Activated CD4-positive, CD25-positive, alpha-beta regulatory T cell treated with anti-CD3 and anti-CD28 coated beads, Interleukin-2, amount 50 U/mL, for 72 hours (primary cell): ENCODE measurements around the gene KANSL1L.

ENCODE experiments used
- DNase-seq: peaks from one replicate; pipeline ENCODE4 v3.0.0; 2021

The KANSL1L gene

DNA sequence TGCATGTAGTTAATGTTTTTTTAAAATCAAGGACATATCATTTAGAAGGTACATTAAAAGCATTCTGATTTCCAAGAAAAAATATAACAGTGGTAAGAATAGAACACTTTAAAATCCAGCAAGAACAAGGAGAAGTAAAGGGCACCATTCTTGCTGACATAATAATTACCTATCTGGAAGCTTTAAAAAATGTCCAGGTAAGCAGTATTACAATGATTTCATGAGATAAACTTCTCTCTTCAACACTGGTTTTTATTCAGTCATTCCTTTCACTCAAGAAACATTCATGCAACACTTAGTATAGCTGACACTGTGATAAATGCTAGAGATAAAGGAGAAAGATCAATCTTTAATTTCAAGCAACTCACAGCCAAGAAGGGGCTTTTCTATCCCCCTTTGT lies 2.9 kb upstream of the KANSL1L start:
- DNase-seq: no peak

DNA sequence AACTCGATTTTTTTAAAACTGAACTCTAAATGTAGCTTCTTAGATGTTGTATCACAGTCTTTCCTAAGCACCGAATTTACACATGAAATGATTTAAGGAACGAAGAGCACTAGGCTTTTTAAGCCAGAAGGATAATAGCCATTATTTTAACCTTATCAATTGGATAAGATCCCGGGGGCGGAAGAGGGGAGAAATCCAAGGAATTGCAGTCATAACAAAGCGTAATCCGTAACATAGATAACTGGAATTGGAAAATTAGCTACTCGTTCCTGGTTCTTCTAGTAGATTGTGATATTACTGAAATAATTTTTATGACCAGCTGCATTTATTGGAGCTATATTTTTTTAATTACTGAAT lies 988 bp upstream of the KANSL1L start:
- no peak for DNase-seq

DNA sequence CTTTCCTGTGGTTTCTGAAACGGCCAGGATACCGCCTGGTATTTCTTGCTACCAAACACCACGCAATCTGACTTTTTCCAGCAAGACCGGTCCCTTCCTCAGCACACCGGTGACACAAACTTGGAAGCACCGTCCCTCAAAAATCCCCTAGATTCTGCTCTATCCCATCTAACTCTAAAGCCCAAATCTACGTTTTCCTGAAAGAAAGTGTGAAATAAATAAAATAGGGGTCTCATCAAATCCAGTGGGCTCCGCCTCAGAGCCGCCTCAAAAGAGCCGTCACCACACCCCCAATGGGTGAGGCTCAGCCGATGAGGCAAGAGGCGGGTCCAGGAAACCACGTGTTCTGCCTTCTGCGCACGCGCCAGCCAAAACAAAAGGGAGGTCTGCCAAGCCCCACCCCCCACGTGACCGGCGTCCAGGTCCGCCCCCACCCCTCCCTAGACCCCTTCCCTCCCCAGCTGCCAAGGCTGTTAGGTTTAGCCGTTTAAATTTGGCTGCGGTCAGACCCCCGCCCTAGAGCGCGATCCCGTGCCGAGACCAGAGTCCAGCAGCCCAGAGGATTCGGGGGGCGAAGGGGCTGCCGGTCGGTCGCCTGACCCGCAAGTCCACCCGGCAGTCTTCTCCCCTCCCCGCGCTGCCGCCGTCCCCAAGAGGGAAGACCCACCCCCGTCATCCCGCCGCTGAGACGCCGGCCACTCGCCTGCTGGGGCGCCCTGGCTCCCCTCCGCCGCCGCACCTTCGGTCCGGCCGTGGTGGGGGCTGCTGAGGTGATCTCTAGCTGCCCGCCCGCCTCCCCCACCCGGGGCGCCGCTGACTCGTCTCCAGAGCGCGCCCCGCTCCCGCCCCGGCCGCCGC lies 534 bp downstream of the KANSL1L start:
- peak; percentile 97 for DNase-seq

DNA sequence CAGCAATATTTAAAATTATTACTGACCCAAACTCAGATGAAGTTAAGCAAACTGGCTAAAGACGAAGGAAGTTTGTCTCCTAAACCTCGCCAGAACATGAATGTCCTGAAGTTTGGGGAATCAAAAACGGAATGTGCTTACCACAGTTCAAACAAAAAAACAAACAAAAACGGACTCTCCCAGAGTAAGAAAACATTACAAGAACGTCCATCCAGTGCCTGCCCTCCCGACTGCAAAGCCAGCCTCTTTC lies 1.1 kb downstream of the KANSL1L start:
- no peak for DNase-seq

DNA sequence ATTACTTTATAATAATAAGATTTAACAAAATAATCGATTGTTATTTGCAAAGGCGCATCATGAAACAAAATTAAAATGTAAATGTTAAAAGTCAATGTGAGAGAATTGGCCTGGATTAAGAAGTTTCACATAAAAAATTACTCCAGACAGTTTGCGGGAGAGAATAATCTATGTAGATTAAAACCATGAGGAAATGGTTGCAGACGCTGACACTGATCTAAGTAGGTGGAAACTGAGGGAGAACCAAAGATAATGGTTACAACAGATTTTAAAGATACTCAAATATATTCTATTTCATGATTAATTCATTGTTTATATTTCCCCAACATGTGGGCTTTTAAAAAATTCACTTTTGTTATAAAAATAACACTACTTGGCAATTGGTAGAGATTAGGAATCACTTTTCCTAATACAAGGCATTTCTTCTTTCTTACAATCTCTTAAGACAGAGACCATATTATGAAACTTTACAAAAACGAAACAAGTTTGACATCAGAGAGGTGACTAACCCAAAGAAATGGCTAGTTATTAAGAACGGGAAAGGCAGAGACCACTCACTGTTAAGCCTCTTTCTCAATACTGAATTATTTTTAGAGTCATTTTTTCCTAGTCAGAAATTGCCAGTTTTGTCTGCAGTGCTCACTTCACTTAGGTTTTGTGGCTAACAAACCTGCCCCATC lies 1.6 kb downstream of the KANSL1L start:
- DNase-seq: no peak

DNA sequence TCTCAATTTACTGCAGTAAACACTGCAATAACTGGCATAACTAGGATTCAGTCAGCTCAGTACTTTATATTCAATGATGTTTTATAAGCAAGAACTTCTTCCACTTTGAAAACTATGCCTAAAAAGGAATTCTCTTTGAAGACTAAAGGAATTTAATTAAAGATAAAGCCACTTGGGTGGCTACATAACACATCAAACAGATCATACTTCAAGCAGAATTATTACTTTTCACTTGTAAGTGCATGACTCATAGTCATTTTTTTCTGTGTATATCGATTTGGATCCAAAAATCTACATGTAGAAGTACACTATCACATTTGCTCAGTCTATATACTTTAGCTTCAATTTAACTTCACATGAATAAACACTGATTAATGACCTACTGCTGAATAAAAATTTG lies 4.0 kb downstream of the KANSL1L start:
- no peak for DNase-seq

DNA sequence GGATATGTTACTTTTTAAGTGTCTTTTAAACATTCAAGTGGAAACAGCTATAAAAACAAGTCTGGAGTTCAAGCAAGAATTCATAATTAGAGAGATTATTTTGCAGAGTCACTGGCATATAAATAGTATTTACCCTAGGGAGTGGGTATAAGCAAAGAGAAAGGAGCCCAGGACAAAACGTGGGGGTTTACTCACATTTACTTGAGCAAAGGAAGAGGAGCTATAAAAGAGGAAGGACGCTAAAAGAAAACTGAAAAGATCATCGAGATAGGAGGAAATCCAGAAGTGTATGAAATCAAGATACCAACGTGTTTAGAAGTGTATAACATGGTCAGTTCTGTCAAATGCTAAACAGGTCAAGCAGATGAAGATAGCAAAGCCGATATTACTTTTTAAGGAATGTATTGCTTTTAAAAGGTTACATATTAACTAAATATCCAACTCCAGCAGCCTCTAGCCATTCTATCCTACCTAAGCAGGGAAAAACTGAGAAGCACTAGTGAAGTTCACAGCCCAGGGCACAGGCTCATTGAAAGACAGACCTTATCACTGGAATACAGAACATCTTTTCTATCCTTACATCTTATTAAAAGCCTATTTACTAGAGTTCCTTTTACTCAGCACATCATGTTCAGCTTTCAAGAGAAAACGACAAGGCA lies 8.6 kb downstream of the KANSL1L start:
- no peak for DNase-seq

DNA sequence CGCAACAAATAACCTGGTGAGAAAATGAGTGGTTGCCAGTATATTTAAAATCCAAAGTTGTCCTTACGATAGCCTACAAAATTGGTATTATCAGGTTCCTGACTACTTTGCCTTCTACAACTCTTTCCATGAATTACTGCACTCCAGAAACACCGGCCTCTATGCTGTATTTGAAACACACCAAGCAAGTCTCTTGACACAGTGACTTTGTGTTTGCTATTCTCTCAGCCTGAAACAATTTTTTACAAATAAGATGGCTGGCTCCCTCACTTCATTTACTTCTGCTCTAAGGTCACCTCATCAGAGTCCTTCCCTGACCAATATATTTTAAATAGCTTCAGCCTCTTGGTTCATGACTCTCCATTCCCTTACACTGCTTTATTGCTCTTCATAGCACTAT lies 12.2 kb downstream of the KANSL1L start:
- DNase-seq: no peak

DNA sequence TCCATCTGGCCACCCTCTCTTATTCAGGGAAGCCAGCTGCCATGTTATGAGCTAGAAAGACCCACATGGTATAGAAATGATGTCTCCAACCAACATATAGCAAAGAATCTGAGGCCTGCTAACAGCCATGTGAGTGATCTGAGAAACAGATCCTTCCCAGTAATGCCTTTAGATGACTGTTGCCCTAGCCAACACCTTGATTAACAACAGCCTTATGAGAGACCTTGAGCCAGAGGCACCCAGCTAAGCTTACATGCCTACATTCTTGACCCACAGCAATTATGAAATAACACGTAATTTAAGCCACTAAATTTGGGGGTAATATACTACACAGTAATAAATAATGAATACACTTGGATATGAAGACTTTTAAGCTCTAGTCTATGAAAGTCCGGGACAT lies 13.0 kb downstream of the KANSL1L start:
- DNase-seq: no peak

DNA sequence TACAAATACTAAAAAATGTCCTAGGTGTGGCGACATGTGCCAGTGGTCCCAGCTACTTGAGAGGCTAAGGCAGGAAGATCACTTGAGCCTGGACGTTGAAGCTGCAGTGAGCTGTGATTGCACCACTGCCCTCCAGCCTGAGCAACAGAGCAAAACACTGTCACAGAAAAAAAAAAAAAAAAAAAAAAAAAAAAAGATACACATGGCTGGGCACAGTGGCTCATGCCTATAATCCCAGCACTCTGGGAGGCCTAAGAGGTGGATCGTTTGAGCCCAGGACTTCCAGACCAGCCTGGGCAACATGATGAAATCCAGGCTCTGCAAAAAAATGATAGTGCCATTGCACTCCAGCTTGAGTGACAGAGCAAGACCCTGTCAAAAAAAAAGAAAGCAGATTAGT lies 13.7 kb downstream of the KANSL1L start:
- DNase-seq: no peak

DNA sequence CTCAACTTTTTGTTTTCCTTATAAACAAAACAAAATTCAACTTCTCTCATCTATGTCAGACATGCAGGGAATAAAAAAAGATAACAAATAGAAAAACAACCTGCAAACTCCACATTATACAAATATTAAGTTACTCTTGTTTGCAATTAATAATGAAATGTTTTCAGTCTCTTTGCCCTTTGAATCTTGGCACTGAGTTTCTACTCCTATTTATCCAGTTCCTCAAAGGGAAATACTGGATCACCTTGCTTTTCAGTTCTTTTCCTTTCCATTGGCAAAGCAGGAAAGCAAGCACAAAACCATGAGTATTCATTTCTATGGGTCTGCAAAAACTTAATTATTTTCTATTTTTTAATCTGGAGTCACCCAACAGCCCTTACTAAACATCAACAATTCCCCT lies 23.6 kb downstream of the KANSL1L start:
- DNase-seq: no peak

DNA sequence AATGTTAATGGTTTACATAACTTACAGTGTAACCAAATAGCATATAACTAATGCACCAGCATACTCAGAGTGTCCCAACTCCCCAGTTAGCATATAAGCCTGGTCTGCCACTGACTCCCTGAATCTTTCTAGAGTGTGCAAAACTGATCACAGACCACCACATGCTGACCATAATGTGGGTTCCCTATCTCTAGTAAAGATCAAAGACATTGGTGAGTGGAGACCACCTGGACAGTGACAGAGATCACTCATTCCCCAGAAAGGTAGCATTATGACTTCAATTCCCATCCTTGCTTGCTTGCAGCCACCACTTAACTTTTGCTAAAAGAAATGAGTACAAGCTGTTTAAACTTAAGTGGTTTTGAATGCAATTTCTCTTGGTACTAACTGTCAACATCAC lies 39.0 kb downstream of the KANSL1L start:
- DNase-seq: no peak

DNA sequence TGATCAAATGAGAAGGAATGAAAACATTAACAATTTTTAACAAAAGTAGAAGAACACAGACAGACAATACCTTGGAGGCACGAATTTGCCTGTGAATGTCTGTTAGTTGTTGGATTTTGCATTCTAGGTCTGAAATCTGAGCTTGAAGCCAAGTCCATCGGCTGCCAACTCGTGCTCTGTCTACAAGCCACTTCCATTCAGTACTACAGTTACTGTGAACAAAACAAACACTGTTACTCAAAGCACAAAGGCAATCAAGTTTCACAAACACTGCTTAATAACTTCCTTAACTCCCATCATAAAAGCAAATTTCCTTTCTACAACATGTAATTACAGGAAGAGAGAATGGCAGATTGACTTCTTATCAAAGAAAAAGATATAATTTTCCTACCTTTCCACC lies 42.2 kb downstream of the KANSL1L start:
- DNase-seq: no peak

DNA sequence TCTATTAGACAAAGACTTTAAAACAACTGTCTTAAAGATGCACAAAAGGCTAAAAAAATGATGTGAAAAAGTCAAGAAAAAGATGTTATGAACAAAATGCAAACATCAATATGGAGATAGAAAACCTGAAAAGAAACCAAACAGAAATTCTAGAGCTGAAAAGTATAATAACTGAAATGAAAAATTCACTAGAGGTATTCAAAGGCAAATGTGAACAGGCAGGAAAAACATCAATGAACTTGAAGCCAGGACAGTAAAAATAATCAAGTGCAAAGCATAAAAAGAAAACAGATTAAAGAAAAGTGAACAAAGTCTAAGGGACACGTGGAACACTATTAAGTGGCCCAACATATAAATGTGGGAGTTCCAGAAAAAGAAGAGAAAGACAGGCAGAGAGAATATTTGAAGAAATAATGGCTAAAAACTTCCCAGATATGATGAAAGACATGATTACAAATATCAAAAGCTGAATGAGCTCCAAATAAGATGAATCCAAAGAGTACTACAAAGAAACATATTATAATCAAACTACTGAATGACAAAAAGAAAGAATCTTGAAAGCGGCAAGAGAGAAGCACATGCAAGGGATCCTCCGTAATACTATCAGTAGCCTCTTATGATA lies 57.5 kb downstream of the KANSL1L start:
- DNase-seq: no peak

DNA sequence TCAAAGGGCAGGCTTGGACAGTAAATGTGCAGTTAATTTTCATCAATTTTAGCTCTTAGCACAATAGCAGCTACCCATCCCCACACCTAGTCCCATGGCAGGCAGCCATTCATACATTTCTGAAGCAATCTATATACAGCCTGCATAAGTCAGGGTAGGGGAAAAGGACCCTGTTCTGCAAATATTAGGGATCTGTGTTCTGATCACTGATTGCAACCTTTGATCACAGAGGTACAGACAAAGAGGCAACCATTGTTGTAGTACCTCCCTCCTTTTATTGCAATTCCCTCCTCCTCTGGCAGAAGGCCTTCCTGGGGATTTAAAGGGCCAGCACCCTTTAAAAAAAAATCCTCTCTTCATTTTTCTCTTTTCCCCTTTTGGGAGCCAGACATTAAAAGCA lies 58.3 kb downstream of the KANSL1L start:
- no peak for DNase-seq

DNA sequence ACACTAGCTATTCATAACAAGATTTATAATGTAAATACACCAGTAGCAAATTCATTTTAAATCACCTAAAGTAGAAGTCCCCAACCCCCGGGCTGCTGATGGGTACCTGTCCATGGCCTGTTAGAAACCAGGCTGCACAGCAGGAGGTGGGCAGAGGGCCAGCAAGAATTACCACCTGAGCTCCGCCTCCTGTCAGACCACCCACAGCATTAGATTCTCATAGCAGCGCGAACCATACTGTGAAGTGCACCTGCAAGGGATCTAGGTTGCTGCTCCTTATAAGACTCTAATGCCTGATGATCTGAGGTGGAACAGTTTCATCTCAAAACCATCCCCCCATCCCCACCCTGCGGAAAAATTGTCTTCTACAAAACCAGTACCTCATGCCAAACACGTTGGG lies 71.3 kb downstream of the KANSL1L start:
- DNase-seq: no peak

DNA sequence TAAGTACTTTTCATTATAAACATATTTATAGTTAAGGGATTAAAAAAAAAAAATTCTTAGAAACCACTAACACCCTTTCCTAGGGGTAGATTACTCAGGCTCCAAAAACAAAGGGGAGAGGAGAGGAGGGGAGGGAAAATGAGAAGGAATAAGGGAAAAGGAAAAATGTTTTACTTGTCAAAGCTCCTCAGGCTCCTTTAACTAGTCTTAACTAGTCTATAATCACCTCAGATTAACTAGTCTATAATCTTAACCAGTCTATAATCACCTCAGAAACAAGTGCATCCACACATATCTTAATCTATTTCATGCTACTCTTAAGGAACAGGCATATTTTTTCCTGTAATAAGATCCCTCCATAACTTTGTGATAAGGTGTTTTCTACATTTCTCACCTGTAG lies 76.4 kb downstream of the KANSL1L start:
- no peak for DNase-seq

DNA sequence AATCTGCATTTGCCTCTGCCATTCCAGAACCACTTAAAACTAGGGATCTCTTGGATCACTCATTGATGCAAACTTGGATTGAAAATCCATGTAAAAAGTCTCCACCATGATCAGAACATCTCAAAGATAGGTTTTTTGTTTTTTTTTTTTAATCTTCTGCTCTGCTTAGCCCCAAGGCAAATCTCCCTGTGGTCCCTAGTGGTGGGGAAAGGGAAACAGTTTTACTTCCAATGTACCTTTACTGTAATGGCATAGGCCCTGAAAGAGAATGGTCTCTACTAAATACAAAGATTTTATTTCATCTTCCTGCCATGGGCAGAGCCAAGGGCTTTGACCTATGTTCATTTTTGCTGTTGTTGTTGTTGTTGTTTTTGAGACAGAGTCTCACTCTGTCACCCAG lies 78.4 kb downstream of the KANSL1L start:
- no peak for DNase-seq

DNA sequence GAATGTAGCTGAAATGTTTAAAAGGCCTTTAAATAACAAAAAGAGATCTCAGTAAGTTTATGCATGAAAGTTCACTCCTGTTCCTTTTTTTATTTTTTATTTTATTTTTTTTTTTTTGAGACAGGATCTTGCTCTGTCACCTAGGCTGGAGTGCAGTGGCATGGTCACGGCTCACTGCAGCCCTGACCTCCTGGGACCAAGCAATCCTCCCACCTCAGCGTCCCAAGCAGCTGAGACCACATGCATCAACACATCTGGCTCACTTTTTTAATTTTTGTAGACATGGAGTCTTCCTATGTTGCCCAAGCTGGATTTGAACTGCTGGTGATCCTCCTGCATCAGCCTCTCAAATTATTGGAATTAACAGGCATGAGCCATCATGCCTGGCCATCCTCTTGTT lies 84.3 kb downstream of the KANSL1L start:
- no peak for DNase-seq

DNA sequence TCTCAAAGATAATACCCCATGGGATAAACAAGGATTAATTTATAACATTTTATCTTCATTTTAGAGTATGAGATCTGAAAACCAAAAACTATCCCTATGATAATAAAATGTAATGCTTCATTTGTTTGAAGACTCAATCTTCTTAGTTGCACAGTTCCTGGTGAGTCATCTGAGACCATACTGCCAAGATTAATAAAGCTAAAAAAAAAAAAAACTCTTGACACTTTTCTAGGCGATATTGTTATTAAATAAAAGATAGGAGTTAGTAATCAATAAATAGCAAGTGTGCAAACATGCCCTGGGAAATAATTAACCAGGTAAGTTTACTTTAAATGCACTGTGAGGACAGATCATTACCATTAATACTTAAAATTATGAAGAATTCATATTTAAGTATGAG lies 84.9 kb downstream of the KANSL1L start:
- DNase-seq: no peak

DNA sequence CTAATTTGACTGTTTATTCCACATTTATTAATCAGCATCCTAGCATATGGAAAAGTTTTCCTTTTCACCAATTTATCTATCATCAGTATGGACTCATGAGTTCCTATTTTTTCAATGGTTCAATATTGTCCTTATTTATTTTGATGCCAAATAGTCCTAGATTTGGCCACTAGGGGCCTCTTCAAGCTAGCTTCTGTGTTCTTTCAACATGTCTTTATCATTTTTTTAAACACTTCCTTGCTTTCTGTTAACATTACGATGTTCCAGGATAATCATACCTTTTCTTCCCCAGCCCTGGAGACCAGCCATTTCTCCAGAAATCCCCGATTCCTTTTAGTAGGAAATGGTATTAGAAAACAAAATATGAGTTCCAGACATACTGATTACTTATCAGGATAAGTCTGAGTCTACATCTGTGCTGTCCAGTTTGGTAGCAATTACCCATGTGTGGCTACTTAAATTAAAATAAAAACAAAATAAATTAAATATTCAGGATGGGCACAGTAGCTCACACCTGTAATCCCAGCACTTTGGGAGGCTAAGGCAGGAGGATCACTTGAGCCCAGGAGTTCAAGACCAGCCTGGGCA lies 98.2 kb downstream of the KANSL1L start:
- DNase-seq: no peak

DNA sequence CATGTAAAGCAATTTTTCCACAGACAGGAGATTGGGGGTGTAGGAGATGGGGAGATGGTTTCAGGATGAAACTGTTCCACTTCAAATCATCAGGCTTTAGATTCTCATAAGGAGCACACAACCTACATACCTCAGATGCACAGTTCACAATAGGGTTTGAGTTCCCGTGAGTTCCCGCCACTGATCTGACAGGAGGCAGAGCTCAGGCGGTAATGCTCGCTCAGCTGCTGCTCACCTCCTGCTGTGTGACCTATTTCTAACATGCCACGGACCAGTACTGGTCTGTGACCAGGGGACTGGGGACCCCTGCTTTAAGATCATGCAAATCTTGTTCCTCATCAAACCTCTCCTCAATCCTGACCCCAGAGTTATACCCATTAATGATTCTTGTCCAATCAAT lies 98.7 kb downstream of the KANSL1L start:
- DNase-seq: no peak

DNA sequence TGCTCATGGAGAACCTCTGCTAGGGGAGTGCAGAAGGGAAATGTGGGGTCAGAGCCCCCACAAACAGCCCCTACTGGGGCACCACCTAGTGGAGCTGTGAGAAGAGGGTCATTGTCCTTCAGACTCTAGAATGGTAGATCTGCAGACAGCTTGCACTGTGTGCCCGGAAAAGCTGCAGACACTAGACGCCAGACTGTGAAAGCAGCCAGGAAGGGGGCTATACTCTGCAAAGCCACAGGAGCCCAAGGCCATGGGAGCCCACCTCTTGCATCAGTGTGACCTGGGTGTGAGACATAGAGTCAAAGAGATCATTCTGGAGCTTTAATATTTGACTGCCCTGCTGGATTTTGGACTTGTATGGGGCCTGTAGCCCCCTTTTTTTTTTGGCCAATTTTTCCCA lies 107.9 kb downstream of the KANSL1L start:
- no peak for DNase-seq

DNA sequence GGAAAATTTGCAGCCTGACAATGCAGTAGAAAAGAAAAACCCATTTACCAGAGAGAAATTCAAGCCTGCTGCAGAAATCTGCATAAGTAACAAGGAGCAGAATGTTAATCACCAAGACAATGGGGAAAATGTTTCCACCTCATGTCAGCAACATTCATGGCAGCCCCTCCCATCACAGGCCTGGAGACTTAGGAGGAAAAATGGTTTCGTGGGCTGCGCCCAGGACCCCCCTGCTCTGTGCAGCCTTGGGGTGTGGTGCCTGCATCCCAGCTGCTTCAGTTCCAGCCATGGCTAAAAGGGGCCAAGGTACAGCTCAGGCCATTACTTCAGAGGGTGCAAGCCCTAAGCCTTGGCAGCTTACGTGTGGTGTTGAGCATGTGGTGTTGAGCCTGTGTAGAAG lies 115.4 kb downstream of the KANSL1L start:
- no peak for DNase-seq
